Measurements from ENCODE around the gene RPH3AL. TPM values are rescaled to one million over a fixed set of nuclear protein-coding genes. Genes with fewer than 3 reads are reported as not detected.
A peak's percentile ranks its signal among the peaks of the same experiment; 100 is the strongest.

The RPH3AL gene
- total and polyA plus RNA-seq, 4 donors = 4.7 to 5.9 (median 5.3) TPM

GRCh38 chr17:337866-338265, 14.7 kb downstream of the RPH3AL start:
- WGBS (ENCODE audit: insufficient coverage) = 76% methylated on average over 7 of the region's 7 CpGs
- no peaks in the 10 kb centered on the region for H3K9me3 ChIP-seq (ENCODE audit: control insufficient read depth, insufficient read depth, low read length)
- H3K4me3 ChIP-seq (ENCODE audit: low read depth, low read length) = no peak overlapping the region
- no peaks in the 10 kb centered on the region for H3K27me3 ChIP-seq (ENCODE audit: control insufficient read depth, insufficient read depth, low read length)
- H3K36me3 ChIP-seq (ENCODE audit: control insufficient read depth, insufficient read depth, low read length) = no peaks in the 10 kb centered on the region
- no peak overlapping the region for H3K27ac ChIP-seq (ENCODE audit: low read depth, low read length)
- DNase-seq (ENCODE audit: low read depth in 4 of 6, low spot score in 6 of 6) = peak in 1 of 6 donors; percentile 88
- peaks cover 61% of the 10 kb centered on the region for H3K4me1 ChIP-seq (ENCODE audit: control insufficient read depth, insufficient read depth, low read length)

GRCh38 chr17:337453-337852, 15.2 kb downstream of the RPH3AL start:
- Histone ChIP-seq H3K27me3 (ENCODE audit: control insufficient read depth, insufficient read depth, low read length) (no peaks in the 10 kb centered on the region), H3K4me1 (ENCODE audit: control insufficient read depth, insufficient read depth, low read length) (peaks cover 65% of the 10 kb centered on the region), H3K4me3 (ENCODE audit: low read depth, low read length) (no peak overlapping the region), H3K36me3 (ENCODE audit: control insufficient read depth, insufficient read depth, low read length) (no peaks in the 10 kb centered on the region), H3K9me3 (ENCODE audit: control insufficient read depth, insufficient read depth, low read length) (no peaks in the 10 kb centered on the region), H3K27ac (ENCODE audit: low read depth, low read length) (no peak overlapping the region)
- WGBS (ENCODE audit: insufficient coverage) = 84% methylated on average over 14 of the region's 15 CpGs
- DNase-seq (ENCODE audit: low read depth in 4 of 6, low spot score in 6 of 6) = no peak

GRCh38 chr17:337022-337420, 15.6 kb downstream of the RPH3AL start:
- 96% methylated on average over 11 of the region's 12 CpGs for WGBS (ENCODE audit: insufficient coverage)
- Histone ChIP-seq H3K27ac (ENCODE audit: low read depth, low read length) (no peak overlapping the region), H3K9me3 (ENCODE audit: control insufficient read depth, insufficient read depth, low read length) (no peaks in the 10 kb centered on the region), H3K27me3 (ENCODE audit: control insufficient read depth, insufficient read depth, low read length) (no peaks in the 10 kb centered on the region), H3K36me3 (ENCODE audit: control insufficient read depth, insufficient read depth, low read length) (no peaks in the 10 kb centered on the region), H3K4me1 (ENCODE audit: control insufficient read depth, insufficient read depth, low read length) (peaks cover 69% of the 10 kb centered on the region), H3K4me3 (ENCODE audit: low read depth, low read length) (no peak overlapping the region)
- no peak for DNase-seq (ENCODE audit: low read depth in 4 of 6, low spot score in 6 of 6)

GRCh38 chr17:336110-337021, 16.2 kb downstream of the RPH3AL start:
- Histone ChIP-seq H3K27ac (ENCODE audit: low read depth, low read length) (no peak overlapping the region), H3K4me3 (ENCODE audit: low read depth, low read length) (no peak overlapping the region), H3K36me3 (ENCODE audit: control insufficient read depth, insufficient read depth, low read length) (no peaks in the 10 kb centered on the region), H3K27me3 (ENCODE audit: control insufficient read depth, insufficient read depth, low read length) (no peaks in the 10 kb centered on the region), H3K9me3 (ENCODE audit: control insufficient read depth, insufficient read depth, low read length) (no peaks in the 10 kb centered on the region), H3K4me1 (ENCODE audit: control insufficient read depth, insufficient read depth, low read length) (peaks cover 74% of the 10 kb centered on the region)
- peak in 2 of 6 donors; percentile 55 to 57 for DNase-seq (ENCODE audit: low read depth in 4 of 6, low spot score in 6 of 6)
- 60% methylated on average over 37 of the region's 37 CpGs for whole genome bisulfite sequencing (ENCODE audit: insufficient coverage)

GRCh38 chr17:335691-336090, 16.9 kb downstream of the RPH3AL start:
- no peaks in the 10 kb centered on the region for H3K9me3 ChIP-seq (ENCODE audit: control insufficient read depth, insufficient read depth, low read length)
- no peak overlapping the region for H3K27ac ChIP-seq (ENCODE audit: low read depth, low read length)
- H3K4me1 ChIP-seq (ENCODE audit: control insufficient read depth, insufficient read depth, low read length) = peaks cover 80% of the 10 kb centered on the region

GRCh38 chr17:334974-335481, 17.6 kb downstream of the RPH3AL start:
- Histone ChIP-seq H3K4me3 (ENCODE audit: low read depth, low read length) (no peak overlapping the region), H3K36me3 (ENCODE audit: control insufficient read depth, insufficient read depth, low read length) (no peaks in the 10 kb centered on the region), H3K4me1 (ENCODE audit: control insufficient read depth, insufficient read depth, low read length) (peaks cover 82% of the 10 kb centered on the region), H3K27ac (ENCODE audit: low read depth, low read length) (no peak overlapping the region), H3K9me3 (ENCODE audit: control insufficient read depth, insufficient read depth, low read length) (no peaks in the 10 kb centered on the region), H3K27me3 (ENCODE audit: control insufficient read depth, insufficient read depth, low read length) (no peaks in the 10 kb centered on the region)
- WGBS (ENCODE audit: insufficient coverage) = 89% methylated on average over 28 of the region's 28 CpGs
- DNase-seq (ENCODE audit: low read depth in 4 of 6, low spot score in 6 of 6) = no peak

More at GRCh38 chr17:335691-336090, 16.9 kb downstream of the RPH3AL start:
- no peak for DNase-seq (ENCODE audit: low read depth in 4 of 6, low spot score in 6 of 6)
- 46% methylated on average over 8 of the region's 12 CpGs for WGBS (ENCODE audit: insufficient coverage)
- no peaks in the 10 kb centered on the region for H3K36me3 ChIP-seq (ENCODE audit: control insufficient read depth, insufficient read depth, low read length)
- H3K27me3 ChIP-seq (ENCODE audit: control insufficient read depth, insufficient read depth, low read length) = no peaks in the 10 kb centered on the region
- H3K4me3 ChIP-seq (ENCODE audit: low read depth, low read length) = no peak overlapping the region

GRCh38 chr17:333626-334396, 18.8 kb downstream of the RPH3AL start:
- peak in 3 of 6 donors; percentile 38 to 73 (median 70) for DNase-seq (ENCODE audit: low read depth in 4 of 6, low spot score in 6 of 6)
- peak overlapping the region; percentile 45 for H3K27ac ChIP-seq (ENCODE audit: low read depth, low read length)
- no peaks in the 10 kb centered on the region for H3K27me3 ChIP-seq (ENCODE audit: control insufficient read depth, insufficient read depth, low read length)
- no peaks in the 10 kb centered on the region for H3K36me3 ChIP-seq (ENCODE audit: control insufficient read depth, insufficient read depth, low read length)
- 10% methylated on average over 19 of the region's 23 CpGs for WGBS (ENCODE audit: insufficient coverage)
- peaks cover 71% of the 10 kb centered on the region for H3K4me1 ChIP-seq (ENCODE audit: control insufficient read depth, insufficient read depth, low read length)
- peak overlapping the region; percentile 3 for H3K4me3 ChIP-seq (ENCODE audit: low read depth, low read length)
- H3K9me3 ChIP-seq (ENCODE audit: control insufficient read depth, insufficient read depth, low read length) = no peaks in the 10 kb centered on the region

GRCh38 chr17:332558-333322, 19.9 kb downstream of the RPH3AL start:
- WGBS (ENCODE audit: insufficient coverage) = 52% methylated on average over 26 of the region's 34 CpGs
- no peaks in the 10 kb centered on the region for H3K36me3 ChIP-seq (ENCODE audit: control insufficient read depth, insufficient read depth, low read length)
- peaks cover 62% of the 10 kb centered on the region for H3K4me1 ChIP-seq (ENCODE audit: control insufficient read depth, insufficient read depth, low read length)
- H3K27me3 ChIP-seq (ENCODE audit: control insufficient read depth, insufficient read depth, low read length) = no peaks in the 10 kb centered on the region
- H3K27ac ChIP-seq (ENCODE audit: low read depth, low read length) = peak overlapping the region; percentile 44
- H3K4me3 ChIP-seq (ENCODE audit: low read depth, low read length) = no peak overlapping the region
- DNase-seq (ENCODE audit: low read depth in 4 of 6, low spot score in 6 of 6) = peak in 1 of 6 donors; percentile 55
- no peaks in the 10 kb centered on the region for H3K9me3 ChIP-seq (ENCODE audit: control insufficient read depth, insufficient read depth, low read length)

GRCh38 chr17:332023-332422, 20.6 kb downstream of the RPH3AL start:
- peaks cover 56% of the 10 kb centered on the region for H3K4me1 ChIP-seq (ENCODE audit: control insufficient read depth, insufficient read depth, low read length)
- no peaks in the 10 kb centered on the region for H3K27me3 ChIP-seq (ENCODE audit: control insufficient read depth, insufficient read depth, low read length)
- 80% methylated on average over 11 of the region's 11 CpGs for WGBS (ENCODE audit: insufficient coverage)

More at GRCh38 chr17:332023-332422, 20.6 kb downstream of the RPH3AL start:
- Histone ChIP-seq H3K9me3 (ENCODE audit: control insufficient read depth, insufficient read depth, low read length) (no peaks in the 10 kb centered on the region), H3K36me3 (ENCODE audit: control insufficient read depth, insufficient read depth, low read length) (no peaks in the 10 kb centered on the region), H3K27ac (ENCODE audit: low read depth, low read length) (peak overlapping the region; percentile 44), H3K4me3 (ENCODE audit: low read depth, low read length) (no peak overlapping the region)
- DNase-seq (ENCODE audit: low read depth in 4 of 6, low spot score in 6 of 6) = no peak

All from spinal cord (tissue), 10 donors.